B cell (primary cell): ENCODE results near the gene MED26. TPM values are rescaled to one million over a fixed set of nuclear protein-coding genes. Genes with fewer than 3 reads are reported as not detected.

Experiments used
- ATAC-seq: fragments of 200-7000 bp; cut with Tn5 transposase; one replicate; pipeline ENCODE4 v1.10.0; 2021; ENCODE audit warnings: low read depth, mild to moderate bottlenecking, moderate number of reproducible peaks, moderate library complexity
- CTCF ChIA-PET: fragments of 350-600 bp; sonication (Branson Sonifier 250); formaldehyde crosslinking; loops from one replicate; lab custom pipeline; 2021; ENCODE audit warnings: antibody characterized with exemption, inconsistent platforms; lab: Charles Lee
- POLR2A ChIA-PET: fragments of 350-600 bp; sonication (Branson Sonifier 250); formaldehyde crosslinking; loops from one replicate; lab custom pipeline; 2021; ENCODE audit warnings: antibody characterized with exemption; lab: Charles Lee
- DNase-seq: peaks from one replicate; pipeline ENCODE4 v3.0.0; 2013
- H2AFZ ChIP-seq: 2 replicates; pipeline ENCODE4 v1.6.1; 2012; ENCODE audit warnings: mild to moderate bottlenecking, low read depth, low read length; ENCODE audit not compliant: insufficient read depth, poor library complexity, severe bottlenecking
- H3K27ac ChIP-seq, 2 donors: 1 replicate in 1 of 2; 2 replicates in 1 of 2; pipeline ENCODE4 v1.5.1; 2012 to 2013; ENCODE audit warnings: low read length in 2 of 2, mild to moderate bottlenecking in 2 of 2, moderate library complexity in 1 of 2
- H3K27me3 ChIP-seq, 4 experiments: fragments of 200-600 bp in 1 of 4; sonication (generic) in 1 of 4; replicated peaks in 1 of 4; 1 replicate in 2 of 4; 2 replicates in 2 of 4; pipeline versions ENCODE4 v1.6.1 to v1.7.0; 2013 to 2016; ENCODE audit warnings: low read length in 3 of 4, mild to moderate bottlenecking in 2 of 4, mixed read lengths in 1 of 4, moderate library complexity in 1 of 4; ENCODE audit not compliant: insufficient read depth in 4 of 4, control insufficient read depth in 3 of 4; ENCODE audit errors: control extremely low read depth in 1 of 4
- H3K36me3 ChIP-seq, 2 experiments: replicated peaks in 1 of 2; 1 replicate in 1 of 2; 2 replicates in 1 of 2; pipeline versions ENCODE4 v1.6.1 to v1.7.1; 2013; ENCODE audit warnings: low read length in 1 of 2; ENCODE audit not compliant: insufficient read depth in 2 of 2, control insufficient read depth in 1 of 2; ENCODE audit errors: control extremely low read depth in 1 of 2, extremely low read depth in 1 of 2
- H3K4me1 ChIP-seq, 2 donors: fragments of 200-600 bp in 1 of 2; sonication (generic) in 1 of 2; 1 replicate in 1 of 2; 2 replicates in 1 of 2; pipeline versions ENCODE4 v1.5.1 to v1.6.1; 2013 to 2017; ENCODE audit warnings: low read length in 2 of 2; ENCODE audit not compliant: control insufficient read depth in 2 of 2, insufficient read depth in 2 of 2
- H3K4me2 ChIP-seq: replicated peaks from 2 replicates; pipeline ENCODE3; 2012; ENCODE audit warnings: mild to moderate bottlenecking, low read depth, low read length; ENCODE audit not compliant: poor library complexity, severe bottlenecking
- H3K4me3 ChIP-seq, 5 experiments: fragments of 200-600 bp in 1 of 5; sonication (generic) in 1 of 5; 1 replicate in 3 of 5; 2 replicates in 2 of 5; pipeline versions ENCODE4 v1.5.1 to v1.7.0; 2011 to 2016; ENCODE audit warnings: low read length in 4 of 5, mild to moderate bottlenecking in 4 of 5, low read depth in 2 of 5, control low read depth in 1 of 5, moderate library complexity in 1 of 5; ENCODE audit not compliant: insufficient read depth in 1 of 5; ENCODE audit errors: control extremely low read depth in 1 of 5, extremely low read depth in 1 of 5
- H3K79me2 ChIP-seq: fragments of 200-600 bp; sonication (generic); one replicate; pipeline ENCODE4 v1.6.0; 2016; ENCODE audit warnings: low read length; ENCODE audit not compliant: control insufficient read depth, insufficient read depth
- H3K9ac ChIP-seq: fragments of 200-600 bp; sonication (generic); 2 replicates; pipeline ENCODE4 v1.6.1; 2017; ENCODE audit warnings: mild to moderate bottlenecking, low read length, moderate library complexity
- H3K9me3 ChIP-seq, 3 donors: one replicate each; pipeline versions ENCODE4 v1.6.1 to v1.7.1; 2013; ENCODE audit warnings: low read length in 2 of 3; ENCODE audit not compliant: control insufficient read depth in 2 of 3, insufficient read depth in 1 of 3; ENCODE audit errors: control extremely low read depth in 1 of 3
- H4K20me1 ChIP-seq: 2 replicates; pipeline ENCODE4 v1.6.0; 2012; ENCODE audit warnings: mild to moderate bottlenecking, low read length; ENCODE audit not compliant: insufficient read depth, control insufficient read depth, poor library complexity, severe bottlenecking
- H3K27ac Mint-ChIP-seq: one replicate; pipeline ENCODE4 v1.8.0; 2021; ENCODE audit warnings: mixed read lengths
- H3K27me3 Mint-ChIP-seq: one replicate; pipeline ENCODE4 v1.8.0; 2021; ENCODE audit warnings: mixed read lengths
- H3K4me1 Mint-ChIP-seq: one replicate; pipeline ENCODE4 v1.8.0; 2021; ENCODE audit warnings: mixed read lengths
- H3K4me3 Mint-ChIP-seq: one replicate; pipeline ENCODE4 v1.8.0; 2021; ENCODE audit warnings: mixed read lengths
- H3K9me3 Mint-ChIP-seq: one replicate; pipeline ENCODE4 v1.8.0; 2022; ENCODE audit warnings: mixed read lengths; ENCODE audit not compliant: insufficient read depth
- EZH2 ChIP-seq: IDR thresholded peaks from 2 replicates; pipeline ENCODE4 v1.6.1; 2012; ENCODE audit warnings: borderline replicate concordance, low read depth, mild to moderate bottlenecking, moderate library complexity, low read length; ENCODE audit not compliant: insufficient read depth, poor library complexity, severe bottlenecking
- WGBS: methylation state at CpG from one replicate; pipeline ENCODE4 v1.1.5; 2013; ENCODE audit warnings: missing lambda C conversion rate; ENCODE audit not compliant: insufficient coverage; 5-methylcytosine and 5-hydroxymethylcytosine counted together
- intact Hi-C: fragments of 100-400 bp; cut with micrococcal nuclease; formaldehyde crosslinking; loops from one replicate; pipeline ENCODE4 v1.10.0; 2022
- polyA plus RNA-seq: library from polyadenylated mRNA; depleted of rRNA; stranded (reverse); fragments of >200 nt; gene quantifications from 2 replicates; pipeline ENCODE4 v1.2.3, GENCODE V29; 2012
- total RNA-seq, 2 donors: library from RNA; stranded (reverse); fragments of 120-200 nt in 1 of 2; gene quantifications; 1 replicate in 1 of 2; 2 replicates in 1 of 2; pipeline versions ENCODE4 v1.2.3 to v1.2.4, GENCODE V29; 2013 to 2022
- TF ChIP-seq, protein P1 (sequence below): fragments of 200-600 bp; IDR thresholded peaks from one replicate; pipeline ENCODE4 v1.8.0; 2022; ENCODE audit warnings: antibody characterized with exemption, mild to moderate bottlenecking

The MED26 gene
- total and polyA plus RNA-seq, 2 donors (not counting 1 experiment from before 2014, with no cell fraction given) = 15.6 to 33.6 TPM

DNA sequence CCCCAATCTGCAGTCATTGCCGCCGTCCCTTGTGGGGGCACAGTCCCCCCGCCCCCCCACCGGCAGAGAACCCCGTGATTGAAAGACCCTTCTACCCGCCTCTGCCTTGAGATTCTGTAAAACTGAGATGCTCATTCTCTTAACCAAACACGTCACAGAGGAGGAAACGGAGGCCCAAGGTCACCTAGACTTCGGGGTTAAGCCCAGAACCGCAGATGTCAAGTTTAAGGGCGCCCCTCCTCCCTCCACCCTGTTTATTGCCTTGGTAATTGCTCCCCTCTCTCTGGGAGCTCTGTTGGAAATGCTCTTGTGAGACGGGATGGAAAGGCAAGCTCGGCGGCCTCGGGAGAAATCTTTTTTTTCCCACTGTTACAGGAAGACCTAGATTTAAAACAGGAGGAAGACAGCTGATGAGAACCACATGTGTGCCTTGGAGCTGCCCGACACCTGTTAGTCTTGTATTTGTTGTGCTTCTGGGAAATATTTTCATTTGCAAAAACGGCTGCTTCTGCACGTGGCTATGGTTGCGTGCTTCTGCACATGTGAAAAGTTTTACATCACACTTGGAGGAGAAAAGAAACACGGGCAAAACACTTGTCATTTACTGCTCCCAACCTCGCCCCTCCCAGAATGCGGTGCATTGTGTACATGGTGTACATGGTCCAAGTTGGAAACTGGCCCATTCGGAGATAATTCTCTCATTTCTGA, 1.1 kb upstream of the MED26 start:
- H3K27ac Mint-ChIP-seq = peak overlapping the region; percentile 98
- TF ChIP-seq, protein P1, sequence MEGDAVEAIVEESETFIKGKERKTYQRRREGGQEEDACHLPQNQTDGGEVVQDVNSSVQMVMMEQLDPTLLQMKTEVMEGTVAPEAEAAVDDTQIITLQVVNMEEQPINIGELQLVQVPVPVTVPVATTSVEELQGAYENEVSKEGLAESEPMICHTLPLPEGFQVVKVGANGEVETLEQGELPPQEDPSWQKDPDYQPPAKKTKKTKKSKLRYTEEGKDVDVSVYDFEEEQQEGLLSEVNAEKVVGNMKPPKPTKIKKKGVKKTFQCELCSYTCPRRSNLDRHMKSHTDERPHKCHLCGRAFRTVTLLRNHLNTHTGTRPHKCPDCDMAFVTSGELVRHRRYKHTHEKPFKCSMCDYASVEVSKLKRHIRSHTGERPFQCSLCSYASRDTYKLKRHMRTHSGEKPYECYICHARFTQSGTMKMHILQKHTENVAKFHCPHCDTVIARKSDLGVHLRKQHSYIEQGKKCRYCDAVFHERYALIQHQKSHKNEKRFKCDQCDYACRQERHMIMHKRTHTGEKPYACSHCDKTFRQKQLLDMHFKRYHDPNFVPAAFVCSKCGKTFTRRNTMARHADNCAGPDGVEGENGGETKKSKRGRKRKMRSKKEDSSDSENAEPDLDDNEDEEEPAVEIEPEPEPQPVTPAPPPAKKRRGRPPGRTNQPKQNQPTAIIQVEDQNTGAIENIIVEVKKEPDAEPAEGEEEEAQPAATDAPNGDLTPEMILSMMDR = no peak
- TF ChIP-seq EZH2 = no peak
- H3K27me3 Mint-ChIP-seq = no peaks in the 10 kb centered on the region
- 7% methylated on average over 10 of the region's 23 CpGs for WGBS
- ChIA-PET CTCF (interaction anchor here (0.8 to 2.9 kb wide), 5 partner anchors 31 to 999 kb away, joined by 3 to 12 read pairs (median 7); partner anchors contain the start of genes SMIM7 and TMEM38A), POLR2A (interaction anchor here (0.5 to 3.5 kb wide), 7 partner anchors 11 to 269 kb away, joined by 3 to 43 read pairs (median 3); partner anchors contain the start of gene TMEM38A)
- ATAC-seq (no peak), DNase-seq (no peak)
- peak overlapping the region in 4 of 5 experiments; percentile 84 to 93 (median 90) for H3K4me3 ChIP-seq
- peaks cover 23 to 27% of the 10 kb centered on the region in 2 donors for H3K4me1 ChIP-seq
- peaks cover 0 to 4% (median 0%) of the 10 kb centered on the region in 3 donors for H3K9me3 ChIP-seq
- H3K27me3 ChIP-seq = no peaks in the 10 kb centered on the region
- peaks cover 41% of the 10 kb centered on the region for H4K20me1 ChIP-seq
- peak overlapping the region; percentile 87 to 93 for H3K27ac ChIP-seq
- H3K9ac ChIP-seq = peak overlapping the region; percentile 95
- H3K4me2 ChIP-seq = peak overlapping the region; percentile 100
- peak overlapping the region; percentile 96 for H2AFZ ChIP-seq
- peaks cover 67% of the 10 kb centered on the region for H3K79me2 ChIP-seq
- no peaks in the 10 kb centered on the region for H3K9me3 Mint-ChIP-seq
- H3K4me1 Mint-ChIP-seq = peaks cover 48% of the 10 kb centered on the region
- intact Hi-C loops = loop anchor here (1.0 kb wide), 5 partner anchors 31 to 133 kb away; partner anchors contain the start of genes C19orf44, CALR3, CHERP and SLC35E1
- peaks cover 0 to 39% of the 10 kb centered on the region in 2 experiments for H3K36me3 ChIP-seq
- H3K4me3 Mint-ChIP-seq = peak overlapping the region; percentile 97

DNA sequence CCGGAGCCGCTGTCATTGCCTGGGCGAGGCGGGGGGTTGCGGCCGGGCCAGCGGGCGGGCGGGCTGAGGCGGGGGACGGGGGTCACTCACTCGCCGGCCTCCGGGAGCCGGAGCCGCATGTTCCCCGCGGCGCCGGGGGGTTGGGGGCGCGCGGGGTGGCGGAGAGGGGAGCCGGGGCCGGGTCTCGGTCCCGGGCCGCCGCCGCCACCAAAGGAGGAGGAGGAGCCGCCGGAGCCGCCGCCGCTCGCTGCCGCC, 149 bp downstream of the MED26 start:
- ChIA-PET CTCF (interaction anchor here (1.0 to 2.9 kb wide), 7 partner anchors 9 to 44 kb away, joined by 3 to 12 read pairs (median 5); partner anchors contain the start of genes SMIM7 and TMEM38A), POLR2A (interaction anchor here (0.5 to 3.5 kb wide), 8 partner anchors 9 to 1395 kb away, joined by 3 to 43 read pairs (median 3); partner anchors contain the start of gene SMIM7)
- peaks cover 23 to 27% of the 10 kb centered on the region in 2 donors for H3K4me1 ChIP-seq
- DNase-seq (no peak), ATAC-seq (no peak)
- H3K27me3 ChIP-seq = no peaks in the 10 kb centered on the region
- intact Hi-C loops = loop anchor here (1.0 kb wide), 5 partner anchors 32 to 132 kb away; partner anchors contain the start of genes C19orf44, CALR3, CHERP and SLC35E1
- peaks cover 0 to 4% (median 0%) of the 10 kb centered on the region in 3 donors for H3K9me3 ChIP-seq
- peak overlapping the region in 1 of 2 donors; percentile 85 for H3K27ac ChIP-seq
- H3K4me2 ChIP-seq = peak overlapping the region; percentile 100
- no peaks in the 10 kb centered on the region for H3K27me3 Mint-ChIP-seq
- peak overlapping the region; percentile 98 for H3K27ac Mint-ChIP-seq
- H3K9me3 Mint-ChIP-seq = no peaks in the 10 kb centered on the region
- peaks cover 0 to 40% of the 10 kb centered on the region in 2 experiments for H3K36me3 ChIP-seq
- WGBS = under 1% methylated on average over 37 of the region's 38 CpGs
- H4K20me1 ChIP-seq = peaks cover 47% of the 10 kb centered on the region
- H3K4me1 Mint-ChIP-seq = peaks cover 56% of the 10 kb centered on the region
- TF ChIP-seq, protein P1 = no peak
- TF ChIP-seq EZH2 = no peak
- peak overlapping the region; percentile 85 for H3K9ac ChIP-seq
- peak overlapping the region; percentile 97 for H3K4me3 Mint-ChIP-seq
- peaks cover 70% of the 10 kb centered on the region for H3K79me2 ChIP-seq
- peak overlapping the region; percentile 11 to 92 (median 77) for H3K4me3 ChIP-seq
- H2AFZ ChIP-seq = peak overlapping the region; percentile 65
